ENCODE measurements around the gene ACER3. TPM values are rescaled to one million over a fixed set of nuclear protein-coding genes. Genes with fewer than 3 reads are reported as not detected.
"Not testable (repeated sequence)": the region's sequence is repeated elsewhere in the genome, so short reads cannot be mapped to it uniquely, and the experiment has no call there.

The ACER3 gene
- total RNA-seq, 1 donor from 2014 or later = 18.2 TPM

GRCh38 chr11:76997512-76997911 lies 136.8 kb downstream of the ACER3 start:
- no peak for DNase-seq

DNA sequence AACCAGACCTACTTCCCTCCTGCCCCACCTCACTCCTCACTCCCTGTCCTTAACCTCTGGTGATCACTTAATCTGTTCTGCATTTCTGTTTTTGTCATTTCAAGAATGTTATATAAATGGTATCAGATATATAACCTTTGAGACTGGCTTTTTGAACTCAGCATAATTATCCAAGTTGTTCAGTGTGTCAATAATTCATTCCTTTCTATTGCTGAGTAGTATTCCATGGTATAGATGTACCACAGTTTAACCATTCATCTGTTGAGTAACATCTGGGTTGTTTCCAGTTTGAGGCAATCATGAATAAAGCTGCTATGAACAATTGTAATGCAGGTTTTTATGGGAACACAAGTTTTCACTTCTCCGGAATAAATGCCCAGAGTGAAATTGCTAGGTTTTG lies 138.9 kb downstream of the ACER3 start:
- no peak for DNase-seq

DNA sequence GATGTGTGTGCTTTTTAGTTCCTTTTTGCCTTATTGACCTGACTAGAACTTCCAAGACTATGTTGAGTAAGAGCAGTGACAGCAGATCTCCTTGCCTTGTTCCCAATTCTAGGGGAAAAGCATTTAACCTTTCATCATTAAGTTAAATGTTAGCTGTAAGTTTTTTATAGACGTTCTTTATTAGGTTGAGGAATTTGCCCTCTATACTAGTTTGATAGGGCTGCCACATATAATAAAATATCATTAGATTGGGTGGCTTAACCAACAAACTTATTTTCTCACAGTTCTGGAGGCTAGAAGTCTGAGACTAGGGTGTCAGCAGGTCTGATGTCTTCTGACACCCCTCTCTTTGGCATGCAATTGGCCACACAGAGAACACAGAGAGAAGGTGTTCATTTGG lies 140.9 kb downstream of the ACER3 start:
- no peak for DNase-seq

DNA sequence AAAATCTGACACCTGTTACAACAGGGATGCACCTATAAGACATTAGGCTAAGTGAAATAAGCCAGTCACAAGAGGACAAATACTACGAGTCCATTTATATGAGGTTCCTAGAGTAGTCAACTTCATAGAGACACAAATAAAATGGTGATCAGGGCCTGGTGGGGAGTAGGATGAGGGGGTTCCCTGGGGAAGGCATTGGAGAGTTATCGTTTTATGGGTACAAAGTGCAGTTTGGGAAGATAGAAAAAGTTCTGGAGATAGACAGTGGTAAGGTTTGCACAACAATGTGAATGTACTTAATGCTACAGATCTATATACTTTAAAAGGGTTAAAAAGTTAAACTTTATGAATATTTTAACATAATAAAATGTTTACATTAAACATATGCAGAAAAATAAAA lies 142.1 kb downstream of the ACER3 start:
- no peak for DNase-seq

GRCh38 chr11:77003963-77004362 lies 143.2 kb downstream of the ACER3 start:
- DNase-seq = no peak

DNA sequence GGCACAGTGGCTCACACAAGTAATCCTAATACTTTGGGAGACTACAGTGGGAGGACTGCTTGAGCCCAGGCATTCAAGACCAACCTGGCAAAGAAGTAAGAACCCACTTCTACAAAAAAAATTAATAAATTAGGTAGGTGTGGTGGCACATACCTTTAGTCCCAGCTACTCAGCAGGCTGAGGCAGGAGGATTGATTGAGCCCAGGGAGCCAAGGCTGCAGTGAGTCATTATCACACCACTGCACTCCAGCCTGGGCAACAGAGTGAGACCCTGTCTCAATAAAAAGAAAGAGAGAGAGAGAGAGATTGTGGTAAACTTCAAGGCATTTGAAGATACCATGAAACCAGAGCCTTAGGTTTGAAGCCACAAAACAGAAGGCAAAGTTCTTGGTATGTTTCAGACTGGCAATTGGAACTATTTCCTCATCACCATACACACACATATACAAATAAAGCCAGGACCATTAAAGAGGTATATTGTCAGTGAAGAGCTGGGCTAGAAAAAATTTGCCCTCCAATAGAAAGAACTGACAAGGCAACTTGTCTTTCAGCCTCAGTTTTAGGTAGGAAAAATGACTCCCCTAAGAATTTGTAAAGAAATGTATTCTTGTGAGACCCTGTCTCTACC lies 148.9 kb downstream of the ACER3 start:
- no peak for DNase-seq

DNA sequence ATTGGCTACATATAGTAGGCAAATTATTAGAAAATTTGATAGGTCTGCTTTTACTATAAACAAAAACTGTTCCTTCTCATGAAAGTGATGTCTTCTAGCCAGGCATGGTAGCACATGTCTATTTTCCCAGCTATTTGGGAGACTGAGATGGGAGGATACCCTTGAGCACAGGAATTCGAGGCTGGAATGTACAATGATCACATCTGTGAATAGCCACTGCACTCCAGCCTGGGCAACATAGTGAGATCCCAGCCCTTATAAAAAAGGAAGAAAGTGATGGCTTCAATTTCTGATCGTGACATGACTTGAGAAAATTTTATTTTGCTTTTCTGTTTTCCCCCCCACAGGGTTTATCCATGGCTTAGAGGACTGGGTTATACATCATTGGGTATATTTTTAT lies 154.0 kb downstream of the ACER3 start:
- no peak for DNase-seq

- not testable (repeated sequence) for DNase-seq
Measured at GRCh38 chr11:77018396-77018924, 157.7 kb downstream of the ACER3 start.

DNA sequence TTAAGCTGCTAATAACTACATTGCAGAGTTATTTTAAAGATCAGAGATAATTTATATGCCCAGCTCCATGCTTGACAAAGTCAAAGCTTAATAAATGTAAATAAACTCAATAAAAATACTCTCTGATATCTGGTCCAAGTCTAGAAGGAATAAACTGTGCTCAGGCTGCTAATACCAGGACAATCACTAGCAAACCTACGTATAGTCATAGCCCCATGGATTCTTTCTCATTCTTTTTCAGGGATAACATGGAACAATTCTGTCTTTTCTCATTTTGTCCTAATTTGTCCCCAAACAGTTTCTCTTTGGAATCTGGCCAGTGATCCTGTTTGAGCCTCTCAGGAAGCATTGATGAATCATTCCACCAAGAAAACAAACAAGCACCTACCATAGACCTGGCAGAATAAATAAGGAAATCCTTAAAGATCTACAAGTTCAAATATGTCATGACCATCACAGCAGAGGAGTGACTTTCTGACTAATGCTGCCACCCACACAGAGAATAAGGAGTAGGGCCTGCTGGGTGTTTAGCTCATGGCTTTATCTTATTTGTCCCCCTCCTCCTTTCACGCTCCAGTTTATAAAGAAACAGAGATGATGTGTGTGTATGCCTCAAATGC lies 159.4 kb downstream of the ACER3 start:
- DNase-seq = no peak

DNA sequence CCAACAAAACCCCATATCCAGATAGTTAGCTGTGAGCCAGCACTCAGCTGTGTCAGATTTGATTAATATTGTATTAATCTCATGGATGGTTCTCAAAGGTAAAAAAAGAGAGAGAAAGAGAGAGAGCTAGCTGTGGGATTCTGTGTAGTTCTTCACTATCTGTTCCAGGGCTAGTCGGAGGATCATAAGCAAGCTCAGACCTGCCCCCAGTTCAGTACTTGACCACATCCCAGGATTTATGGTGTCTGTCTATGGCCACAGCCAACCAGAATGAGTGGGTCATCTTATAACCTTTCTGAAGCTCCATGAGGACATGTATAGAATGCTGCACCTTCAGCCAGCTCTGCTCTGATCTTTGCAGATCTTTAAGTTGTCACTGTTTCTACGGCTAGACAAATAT lies 160.0 kb downstream of the ACER3 start:
- no peak for DNase-seq

GRCh38 chr11:77024745-77025144 lies 164.0 kb downstream of the ACER3 start:
- DNase-seq = no peak

- no peak for DNase-seq
Measured at GRCh38 chr11:77026221-77026620, 165.5 kb downstream of the ACER3 start.

GRCh38 chr11:77026743-77027142 lies 166.0 kb downstream of the ACER3 start:
- DNase-seq = no peak

- no peak for DNase-seq
Measured at GRCh38 chr11:77027275-77027674, 166.6 kb downstream of the ACER3 start.

DNA sequence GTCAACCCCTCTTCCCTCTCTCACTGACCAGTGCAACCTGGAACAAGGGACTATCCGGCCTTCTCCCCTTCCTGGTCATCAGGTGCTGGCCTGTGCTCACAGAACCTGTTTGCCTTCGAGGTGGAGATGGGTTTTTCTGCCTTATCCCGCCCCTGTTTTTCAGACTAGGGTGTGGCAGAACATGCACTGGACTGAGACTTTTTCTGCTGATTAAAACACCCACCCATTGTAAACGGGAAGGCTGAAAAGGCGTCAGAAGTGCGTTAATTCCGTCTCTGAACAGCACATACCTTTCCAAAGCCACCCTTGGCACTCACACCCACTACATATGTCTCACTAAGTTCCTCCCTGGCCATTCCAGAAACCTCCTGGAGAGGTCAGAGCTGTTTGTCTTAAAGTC lies 169.1 kb downstream of the ACER3 start:
- DNase-seq = no peak

- DNase-seq = no peak
Measured at GRCh38 chr11:77030834-77031414, 170.2 kb downstream of the ACER3 start.

GRCh38 chr11:77031599-77031998 lies 170.9 kb downstream of the ACER3 start:
- no peak for DNase-seq

DNA sequence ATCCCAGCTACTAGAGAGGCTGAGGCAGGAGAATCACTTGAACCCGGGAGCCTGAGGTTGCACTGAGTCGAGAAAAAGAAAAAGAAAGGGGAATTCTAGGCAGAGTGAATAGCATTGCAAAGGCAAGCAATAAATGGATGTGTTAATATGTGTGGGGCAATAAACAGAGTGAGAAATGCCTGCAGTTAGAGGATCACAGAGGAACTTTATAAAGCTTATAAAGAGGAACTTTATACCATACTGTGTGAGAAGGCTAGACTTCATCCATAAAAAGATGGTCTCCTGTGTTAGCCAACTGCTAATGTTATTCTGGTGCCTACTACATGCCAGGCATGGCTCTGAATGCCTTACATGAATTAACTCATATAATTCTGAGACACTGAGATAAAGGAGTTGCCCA lies 174.3 kb downstream of the ACER3 start:
- no peak for DNase-seq

- no peak for DNase-seq
Measured at GRCh38 chr11:77035580-77035979, 174.9 kb downstream of the ACER3 start.

- no peak for DNase-seq
Measured at GRCh38 chr11:77036398-77036797, 175.7 kb downstream of the ACER3 start.

GRCh38 chr11:77037057-77037456 lies 176.3 kb downstream of the ACER3 start:
- DNase-seq = no peak

DNA sequence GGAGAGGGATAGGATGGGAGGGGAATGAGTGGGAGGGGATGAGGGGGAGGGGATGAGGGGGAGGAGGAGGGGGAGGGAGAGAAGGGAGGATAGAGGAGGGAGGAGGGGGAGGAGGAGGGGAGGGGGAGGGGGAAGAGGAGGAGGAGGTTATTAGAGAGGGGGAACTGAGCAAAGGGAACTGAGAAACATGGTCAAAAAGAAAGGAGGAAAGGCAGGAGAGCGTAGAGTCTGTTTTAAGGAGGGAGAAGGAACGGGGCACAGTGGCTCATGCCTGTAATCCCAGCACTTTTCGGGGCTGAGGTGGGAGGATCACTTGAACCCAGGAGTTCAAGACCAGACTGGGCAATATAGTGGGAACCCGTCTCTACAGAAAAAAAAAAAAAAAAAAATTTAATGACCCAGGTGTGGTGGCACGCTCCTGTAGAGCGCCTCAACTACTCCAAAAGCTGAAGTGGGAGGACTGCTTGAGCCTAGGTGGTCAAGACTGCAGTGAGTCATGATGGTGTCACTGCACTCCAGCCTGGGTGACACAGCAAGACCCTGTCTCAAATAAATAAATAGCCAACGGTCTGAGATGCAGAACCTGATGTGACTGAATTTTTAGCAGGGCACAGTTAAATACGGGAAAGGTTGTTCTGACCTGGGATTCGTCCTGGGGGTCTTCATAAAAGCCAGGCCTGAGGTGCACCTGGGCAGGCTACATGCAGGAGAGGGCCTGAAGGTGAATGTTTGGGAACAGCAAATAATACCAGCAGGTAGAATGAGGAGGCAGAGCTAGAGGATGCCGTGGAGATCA lies 177.5 kb downstream of the ACER3 start:
- DNase-seq = no peak

DNA sequence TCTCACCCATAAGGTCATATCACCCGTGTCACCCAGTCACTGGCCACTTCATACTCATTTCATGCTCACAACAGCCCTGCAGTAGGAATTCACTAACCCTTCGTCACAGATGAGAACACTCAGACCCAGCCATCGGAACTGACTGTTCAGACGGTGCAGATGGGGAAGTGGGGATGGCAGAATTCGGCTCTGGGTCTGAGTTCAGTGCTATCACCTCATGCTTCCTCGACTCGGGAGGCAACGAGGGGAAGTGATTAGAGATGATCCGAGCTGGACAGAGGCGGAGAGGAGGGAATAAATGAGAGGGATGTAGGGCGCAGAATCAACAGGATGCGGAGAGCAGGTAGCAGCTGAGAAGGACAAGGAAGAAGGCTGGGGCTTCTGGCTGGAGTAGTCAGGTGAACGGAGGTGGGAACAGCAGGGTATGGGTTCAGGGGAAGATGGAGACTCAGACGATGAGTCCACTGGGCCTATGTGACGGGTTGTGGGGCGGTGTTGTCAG lies 178.2 kb downstream of the ACER3 start:
- no peak for DNase-seq

Data from skin of body (tissue), 2 donors.